GM12878 (cell line): ENCODE measurements around the gene KIF6. TPM values are rescaled to one million over a fixed set of nuclear protein-coding genes. Genes with fewer than 3 reads are reported as not detected.

Experiments used
- ATAC-seq: fragments of 200-7000 bp; cut with Tn5 transposase; 3 replicates; pipeline ENCODE4 v1.9.1; 2020; ENCODE audit warnings: mild to moderate bottlenecking, moderate library complexity
- BruUV-seq: library from RNA; stranded (reverse); fragments of 400-500 nt; replicated peaks from 2 replicates; lab custom pipeline; 2021; lab: Mats Ljungman, UMichigan
- CTCF ChIA-PET: fragments of 300-600 bp; sonication (Branson Sonifier 250); formaldehyde crosslinking; extraction: SDS; loops from one replicate; lab custom pipeline; 2021; ENCODE audit warnings: inconsistent platforms; lab: Yijun Ruan, JAX
- POLR2A ChIA-PET: fragments of 350-600 bp; formaldehyde crosslinking; extraction: SDS; loops from one replicate; lab custom pipeline; 2021; ENCODE audit warnings: inconsistent platforms; lab: Charles Lee
- RAD21 ChIA-PET: fragments of 300-600 bp; sonication (Branson Sonifier 250); formaldehyde crosslinking; loops from one replicate; lab custom pipeline; 2023; ENCODE audit warnings: antibody characterized with exemption; ENCODE audit not compliant: unreplicated experiment; lab: Charles Lee
- SMC1A ChIA-PET: fragments of 300-600 bp; sonication (Branson Sonifier 250); formaldehyde crosslinking; loops from one replicate; lab custom pipeline; 2023; ENCODE audit not compliant: unreplicated experiment, uncharacterized antibody; lab: Charles Lee
- DNase-seq: peaks from one replicate; pipeline ENCODE4 v3.0.0-alpha.2; 2011; ENCODE audit warnings: low read depth, low spot score
- FAIRE-seq: peaks from 3 replicates; lab custom pipeline; 2011; peaks lifted over from hg19 to GRCh38; lab: Jason Lieb, UNC
- H2AFZ ChIP-seq: 2 replicates; pipeline ENCODE4 v1.6.0; 2011; ENCODE audit warnings: low read depth, low read length, control low read depth; ENCODE audit not compliant: control insufficient read depth
- H3K27ac ChIP-seq: 2 replicates; pipeline ENCODE4 v1.5.1; 2011; ENCODE audit warnings: control low read depth; ENCODE audit not compliant: control insufficient read depth, insufficient read depth
- H3K27me3 ChIP-seq, 2 experiments: replicated peaks in 1 of 2; 2 replicates each; pipeline versions ENCODE4 v1.6.0 to v1.6.1; 2011; ENCODE audit warnings: low read length in 1 of 2; ENCODE audit not compliant: control insufficient read depth in 2 of 2, insufficient read depth in 2 of 2
- H3K36me3 ChIP-seq, 2 experiments: 2 replicates each; pipeline ENCODE4 v1.5.1; 2011; ENCODE audit warnings: low read length in 1 of 2; ENCODE audit not compliant: control insufficient read depth in 2 of 2, insufficient read depth in 2 of 2
- H3K4me1 ChIP-seq: 2 replicates; pipeline ENCODE4 v1.6.1; 2011; ENCODE audit warnings: mild to moderate bottlenecking, low read length, moderate library complexity, mixed read lengths; ENCODE audit not compliant: control insufficient read depth, insufficient read depth
- H3K4me2 ChIP-seq: 2 replicates; pipeline ENCODE4 v1.6.0; 2011; ENCODE audit warnings: control low read depth; ENCODE audit not compliant: control insufficient read depth, insufficient read depth
- H3K4me3 ChIP-seq: fragments of 200-600 bp; sonication (generic); 2 replicates; pipeline ENCODE4 v1.5.1; 2016
- H3K79me2 ChIP-seq: 2 replicates; pipeline ENCODE4 v1.6.0; 2011; ENCODE audit warnings: low read length; ENCODE audit not compliant: control insufficient read depth, insufficient read depth
- H3K9ac ChIP-seq: 2 replicates; pipeline ENCODE4 v1.8.0; 2011; ENCODE audit warnings: low read length, control low read depth, mixed read lengths; ENCODE audit not compliant: control insufficient read depth, insufficient read depth
- H3K9me3 ChIP-seq: replicated peaks from 3 replicates; pipeline ENCODE4 v1.5.1; 2011; ENCODE audit warnings: mild to moderate bottlenecking, low read length; ENCODE audit not compliant: control insufficient read depth, insufficient read depth
- H4K20me1 ChIP-seq: 2 replicates; pipeline ENCODE4 v1.6.0; 2011; ENCODE audit not compliant: control insufficient read depth, insufficient read depth
- ATF3 ChIP-seq: IDR thresholded peaks from 2 replicates; pipeline ENCODE4 v1.6.1; 2011; ENCODE audit warnings: low read depth, mild to moderate bottlenecking, low read length, moderate library complexity, borderline replicate concordance; ENCODE audit errors: extremely low read depth
- ATF7 ChIP-seq: fragments of 450-650 bp; IDR thresholded peaks from 2 replicates; pipeline ENCODE4 v1.6.1; 2016; ENCODE audit warnings: low read depth, mild to moderate bottlenecking
- CHD1 ChIP-seq: IDR thresholded peaks from 2 replicates; pipeline ENCODE4 v1.6.1; 2012; ENCODE audit warnings: low read depth, low read length, improper control_type of control experiment
- FOS ChIP-seq: IDR thresholded peaks from 3 replicates; pipeline ENCODE4 v1.6.1; 2011; ENCODE audit warnings: borderline replicate concordance; ENCODE audit not compliant: insufficient read length; ENCODE audit errors: extremely low read depth
- IKZF1 ChIP-seq: fragments of 450-650 bp; conservative IDR thresholded peaks from 2 replicates; pipeline ENCODE4 v1.6.1; 2017; ENCODE audit warnings: antibody characterized with exemption, mild to moderate bottlenecking
- IKZF2 ChIP-seq, 2 experiments: fragments of 450-650 bp; IDR thresholded peaks; 2 replicates each; pipeline ENCODE4 v1.6.1; 2017; ENCODE audit warnings: mild to moderate bottlenecking in 2 of 2, moderate library complexity in 2 of 2
- KLF5 ChIP-seq: fragments of 450-650 bp; IDR thresholded peaks from 2 replicates; pipeline ENCODE4 v1.6.1; 2014; ENCODE audit warnings: mild to moderate bottlenecking; ENCODE audit not compliant: partially characterized antibody
- MTA2 ChIP-seq: fragments of 450-650 bp; IDR thresholded peaks from 2 replicates; pipeline ENCODE4 v1.6.1; 2016; ENCODE audit warnings: low read depth, mild to moderate bottlenecking, moderate library complexity
- RB1 ChIP-seq: fragments of 450-650 bp; formaldehyde crosslinking; IDR thresholded peaks from 2 replicates; pipeline ENCODE4 v1.6.1; 2017; ENCODE audit warnings: mild to moderate bottlenecking, borderline replicate concordance
- WGBS: methylation state at CpG from one replicate; pipeline ENCODE4 v1.1.6; 2016; ENCODE audit warnings: low lambda C conversion rate; ENCODE audit not compliant: insufficient replicate concordance, insufficient coverage; ENCODE audit errors: missing lambda C conversion rate; 5-methylcytosine and 5-hydroxymethylcytosine counted together
- in situ Hi-C: fragments of 300-500 bp; cut with MboI; formaldehyde crosslinking; loops from 9 replicates; pipeline ENCODE4 v1.14.3; 2018; ENCODE audit warnings: mixed read lengths
- intact Hi-C: fragments of 100-400 bp; cut with micrococcal nuclease; formaldehyde crosslinking; loops from one replicate; pipeline ENCODE4 v1.14.2; 2022; ENCODE audit not compliant: unreplicated experiment
- polyA plus RNA-seq, 11 experiments: library from polyadenylated mRNA; depleted of rRNA in 4 of 11; unstranded in 6 of 11; stranded (reverse) in 5 of 11; fragments of >200 nt; fragmentation: Nextera tagmentation in 4 of 11; fragmentation: Illumina TruSeq in 1 of 11; extraction: Ambion mirVana in 4 of 11; extraction: Trizol in 1 of 11; gene quantifications; 1 replicate in 1 of 11; 2 replicates in 10 of 11; pipeline versions ENCODE4 v1.2.1 to v1.2.3, GENCODE V29; 2011 to 2016; ENCODE audit warnings: inconsistent platforms in 2 of 11, missing spikeins in 2 of 11, low read depth in 1 of 11
- total RNA-seq, 4 experiments: library from RNA; depleted of rRNA in 3 of 4; stranded (reverse); fragments of >200 nt in 3 of 4; fragmentation: Illumina TruSeq in 1 of 4; extraction: Trizol in 1 of 4; gene quantifications; 2 replicates each; pipeline versions ENCODE4 v1.2.1 to v1.2.3, GENCODE V29; 2013 to 2021

Gene KIF6
- total and polyA plus RNA-seq, 10 of the 15 experiments (the other 5 are each of a cell fraction or from before 2014, with no cell fraction given): 0.09 to 1.0 (median 0.28) TPM

- no TSS peak for BruUV-seq
- in situ Hi-C loops (no loop called here), intact Hi-C loops (no loop called here)
- RAD21 ChIA-PET: interaction anchor here (1.1 to 1.4 kb wide), 2 partner anchors 79 to 108 kb away, joined by 3 read pairs; partner anchors contain the start of gene KIF6
- Histone ChIP-seq H3K9me3 (no peaks in the 10 kb centered on the region), H4K20me1 (no peaks in the 10 kb centered on the region), H3K9ac (no peak overlapping the region), H3K4me1 (no peaks in the 10 kb centered on the region), H3K4me2 (no peak overlapping the region), H2AFZ (no peak overlapping the region), H3K36me3 (no peaks in the 10 kb centered on the region; a peak in 1 of 4 replicates), H3K79me2 (no peaks in the 10 kb centered on the region), H3K4me3 (no peak overlapping the region)
- no peak for DNase-seq
- POLR2A ChIA-PET: no interaction called here
- CTCF ChIA-PET: interaction anchor here (1.1 to 1.7 kb wide), 3 partner anchors 8 to 29 kb away, joined by 3 to 7 read pairs (median 4); no protein-coding TSS in a partner anchor
- SMC1A ChIA-PET: interaction anchor here (1.3 to 1.7 kb wide), 3 partner anchors 30 to 83 kb away, joined by 3 to 4 read pairs (median 3); no protein-coding TSS in a partner anchor
- TF ChIP-seq RB1: no peak
- no peak for TF ChIP-seq KLF5
- TF ChIP-seq, all 136 proteins: peak for 0
- ATAC-seq: no peak
- FAIRE-seq: no peak
- no peaks in the 10 kb centered on the region for H3K27me3 ChIP-seq
- H3K27ac ChIP-seq: no peak overlapping the region
These were observed 108.2 kb downstream of the KIF6 start for GRCh38 chr6:39617026-39617425.

DNA sequence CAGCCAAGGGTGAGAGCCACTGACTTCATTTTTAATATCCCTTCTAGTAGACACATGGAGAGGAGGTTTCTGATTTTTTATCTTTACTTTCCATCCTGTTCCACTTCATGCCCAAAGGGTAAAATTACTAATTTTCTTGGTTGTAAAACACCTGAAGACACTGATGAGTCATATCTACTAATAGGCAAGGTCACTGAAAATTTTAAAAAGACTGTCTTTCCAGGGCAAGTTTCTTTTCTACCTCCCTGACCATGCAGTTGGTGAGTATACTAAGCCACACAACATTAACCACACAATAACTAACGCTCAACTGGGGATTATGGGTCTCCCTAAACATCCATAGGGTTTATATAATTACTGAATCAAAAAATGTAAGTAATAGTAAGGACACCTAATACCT is 109.6 kb downstream of the KIF6 start:
- no peaks in the 10 kb centered on the region for H4K20me1 ChIP-seq
- no peak overlapping the region for H3K4me2 ChIP-seq
- ATAC-seq: peak; percentile 86
- no peak for FAIRE-seq
- WGBS: 0% methylated on average over 1 of the region's 1 CpG
- ChIA-PET SMC1A (interaction anchor here (1.0 to 1.3 kb wide), 3 partner anchors 61 to 275 kb away, joined by 3 read pairs; no protein-coding TSS in a partner anchor), POLR2A (no interaction called here), RAD21 (interaction anchor here (1.4 kb wide), 1 partner anchor 81 kb away, joined by 3 read pairs; no protein-coding TSS in a partner anchor), CTCF (no interaction called here)
- in situ Hi-C loops (no loop called here), intact Hi-C loops (no loop called here)
- H3K79me2 ChIP-seq: no peaks in the 10 kb centered on the region
- BruUV-seq: no TSS peak
- H3K27ac ChIP-seq: no peak overlapping the region
- no peaks in the 10 kb centered on the region for H3K4me1 ChIP-seq
- H3K36me3 ChIP-seq: no peaks in the 10 kb centered on the region; a peak in 1 of 4 replicates
- H3K4me3 ChIP-seq: no peak overlapping the region
- H2AFZ ChIP-seq: no peak overlapping the region
- DNase-seq: no peak
- H3K27me3 ChIP-seq: no peaks in the 10 kb centered on the region
- 0 out of 2 replicates have a peak, but pooled peaks have one; percentile 14 for TF ChIP-seq MTA2
- no peak for TF ChIP-seq CHD1
- 0 out of 2 replicates have a peak, but pooled peaks have one; percentile 16 for TF ChIP-seq ATF7
- TF ChIP-seq FOS: no peak
- no peak for TF ChIP-seq ATF3
- TF ChIP-seq IKZF1: 0 out of 2 replicates have a peak, but pooled peaks have one; percentile 17
- TF ChIP-seq IKZF2 (IDR thresholded peaks at IDR 0.05): 0 out of 4 replicates have a peak, but pooled peaks of 1 of the 2 experiments have one; percentile 19
- no peak overlapping the region for H3K9ac ChIP-seq
- H3K9me3 ChIP-seq: no peaks in the 10 kb centered on the region
